Erythroblast (primary cell): ENCODE data around the gene LRMDA.

Source experiments
- DNase-seq, 2 experiments: peaks; one replicate each; lab custom pipeline; 2025; lab: John Stamatoyannopoulos, UW
- GATA1 ChIP-seq: IDR thresholded peaks from 2 replicates; pipeline ENCODE4 v1.6.1; 2011; ENCODE audit warnings: low read depth, mild to moderate bottlenecking, control low read depth, low read length, moderate library complexity
- POLR2A ChIP-seq: IDR thresholded peaks from 2 replicates; pipeline ENCODE4 v1.6.1; 2011; ENCODE audit warnings: mild to moderate bottlenecking, low read length

Gene LRMDA

GRCh38 chr10:75770626-75771081, 339.2 kb downstream of the LRMDA start:
- TF ChIP-seq GATA1: no peak
- no peak for TF ChIP-seq POLR2A

DNA sequence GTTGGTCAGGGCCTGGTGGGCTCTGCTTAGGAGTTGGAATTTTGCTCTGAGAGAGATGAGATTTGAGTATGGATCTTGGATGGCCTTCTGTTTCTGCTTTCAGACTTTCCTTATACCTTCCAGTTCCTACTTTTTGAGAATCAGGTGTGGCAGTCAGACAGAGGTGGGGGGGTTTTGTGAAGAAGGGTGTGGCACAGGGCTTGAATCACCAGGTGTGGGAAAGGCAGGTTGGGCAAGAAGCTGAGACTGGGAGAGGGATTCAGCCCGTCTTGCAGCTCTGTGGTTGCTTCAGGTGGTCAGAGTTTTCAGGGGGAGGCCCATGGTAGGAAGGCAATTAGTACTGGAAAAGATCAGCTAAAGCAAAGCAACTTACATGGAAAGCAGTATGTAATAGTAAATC, 340.2 kb downstream of the LRMDA start:
- TF ChIP-seq GATA1 (no peak), POLR2A (no peak)

More at GRCh38 chr10:75770626-75771081, 339.2 kb downstream of the LRMDA start:
- no peak for DNase-seq

DNA sequence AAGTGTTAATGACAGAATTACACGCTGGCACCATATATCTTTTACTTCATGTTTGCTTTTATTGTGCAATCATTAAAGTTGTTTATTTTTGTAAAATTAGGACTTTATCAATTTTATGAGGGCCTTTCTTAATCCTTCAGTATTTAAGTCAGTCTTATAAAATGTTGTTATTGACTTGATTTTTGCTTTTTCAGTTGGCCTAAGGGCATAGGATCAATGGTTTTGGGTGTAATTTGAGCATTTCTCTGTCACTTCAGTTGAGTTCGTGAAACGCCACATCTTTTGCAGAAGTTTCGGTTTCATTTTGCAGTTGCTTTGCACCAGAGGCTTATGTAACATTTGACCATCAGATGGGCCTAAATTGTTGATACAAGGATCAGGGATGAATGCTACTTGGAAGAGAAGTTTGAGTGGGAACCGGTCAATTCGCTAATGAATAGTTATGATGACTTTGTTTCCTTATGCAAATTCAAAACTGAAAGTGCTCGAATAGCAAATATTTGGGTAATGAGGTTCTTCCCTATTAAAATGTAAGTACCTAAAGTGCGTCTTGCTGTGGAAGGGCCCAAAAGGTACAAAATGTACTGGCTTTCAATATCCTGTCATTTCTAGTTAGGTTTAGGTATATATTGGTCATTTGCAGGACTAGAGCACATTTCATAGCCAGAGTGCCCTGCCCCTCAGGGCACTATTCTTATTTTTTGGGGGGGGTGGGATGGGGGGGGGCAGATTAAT, 340.9 kb downstream of the LRMDA start:
- DNase-seq: peak; percentile 38 to 50

More for the DNA sequence above, 340.2 kb downstream of the LRMDA start:
- no peak for DNase-seq

DNA sequence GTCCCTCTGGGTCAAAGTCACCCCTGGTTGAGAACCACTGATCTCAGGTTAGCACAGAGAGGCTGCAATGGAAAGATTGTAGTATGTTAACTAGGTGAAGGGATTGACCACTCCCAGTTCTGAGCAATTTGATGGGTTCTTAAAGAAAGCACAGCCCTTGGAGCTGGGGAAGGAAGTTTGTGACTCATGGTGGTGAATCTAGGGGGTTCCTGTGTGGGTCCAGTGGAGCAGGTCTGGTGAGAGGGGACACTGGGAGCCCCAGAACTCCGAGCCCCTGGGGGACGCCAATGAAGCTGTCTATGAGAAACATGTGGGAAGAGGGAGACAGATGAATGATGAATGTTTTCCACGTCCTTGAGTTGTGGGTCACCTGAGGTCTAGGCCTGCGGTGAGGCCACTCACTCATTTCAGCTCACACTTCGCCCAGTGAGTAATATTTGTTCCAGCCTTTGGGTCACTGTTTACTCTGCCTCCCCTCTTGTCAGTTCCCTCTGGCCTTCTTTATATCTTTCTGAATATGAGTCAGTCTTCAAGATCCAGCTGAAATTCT, 341.9 kb downstream of the LRMDA start:
- no peak for DNase-seq

More for the DNA sequence above, 340.9 kb downstream of the LRMDA start:
- TF ChIP-seq GATA1 (no peak), POLR2A (no peak)

GRCh38 chr10:75773813-75774782, 342.7 kb downstream of the LRMDA start:
- DNase-seq: no peak
- no peak for TF ChIP-seq POLR2A

More for the DNA sequence above, 341.9 kb downstream of the LRMDA start:
- TF ChIP-seq GATA1 (no peak), POLR2A (no peak)

DNA sequence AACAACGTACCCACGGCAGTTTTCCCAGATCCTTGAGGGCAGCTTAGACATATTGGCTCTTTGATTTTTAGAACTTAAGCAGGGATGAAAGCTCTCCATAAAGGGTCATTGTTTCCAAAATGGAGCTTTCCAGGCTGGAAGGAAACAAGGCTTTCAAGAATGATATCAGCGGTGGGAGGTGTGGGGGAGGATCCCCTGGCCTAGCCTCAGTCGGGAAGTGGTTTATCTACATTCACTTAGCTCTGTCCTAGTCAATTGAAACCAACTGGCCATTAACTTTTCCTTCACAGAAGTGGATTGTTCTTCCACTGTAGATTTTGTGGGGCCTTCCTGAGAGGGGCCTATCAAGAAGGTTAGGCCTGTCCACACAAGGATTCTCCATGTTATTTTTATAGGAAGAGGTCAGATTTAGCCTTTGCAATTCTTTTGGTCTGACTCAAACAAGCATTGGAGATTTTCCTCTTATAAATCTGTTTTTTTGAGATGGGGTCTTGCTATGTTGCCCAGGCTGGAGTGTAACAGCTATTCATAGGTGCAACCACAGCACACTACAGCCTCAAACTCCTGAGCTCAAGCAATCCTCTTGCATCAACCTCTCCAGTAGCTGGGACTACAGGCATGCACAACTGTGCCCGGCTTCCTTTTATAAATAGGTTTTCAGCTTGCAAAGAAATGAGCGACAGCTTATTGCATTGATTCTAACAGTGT, 343.5 kb downstream of the LRMDA start:
- DNase-seq: no peak

DNA sequence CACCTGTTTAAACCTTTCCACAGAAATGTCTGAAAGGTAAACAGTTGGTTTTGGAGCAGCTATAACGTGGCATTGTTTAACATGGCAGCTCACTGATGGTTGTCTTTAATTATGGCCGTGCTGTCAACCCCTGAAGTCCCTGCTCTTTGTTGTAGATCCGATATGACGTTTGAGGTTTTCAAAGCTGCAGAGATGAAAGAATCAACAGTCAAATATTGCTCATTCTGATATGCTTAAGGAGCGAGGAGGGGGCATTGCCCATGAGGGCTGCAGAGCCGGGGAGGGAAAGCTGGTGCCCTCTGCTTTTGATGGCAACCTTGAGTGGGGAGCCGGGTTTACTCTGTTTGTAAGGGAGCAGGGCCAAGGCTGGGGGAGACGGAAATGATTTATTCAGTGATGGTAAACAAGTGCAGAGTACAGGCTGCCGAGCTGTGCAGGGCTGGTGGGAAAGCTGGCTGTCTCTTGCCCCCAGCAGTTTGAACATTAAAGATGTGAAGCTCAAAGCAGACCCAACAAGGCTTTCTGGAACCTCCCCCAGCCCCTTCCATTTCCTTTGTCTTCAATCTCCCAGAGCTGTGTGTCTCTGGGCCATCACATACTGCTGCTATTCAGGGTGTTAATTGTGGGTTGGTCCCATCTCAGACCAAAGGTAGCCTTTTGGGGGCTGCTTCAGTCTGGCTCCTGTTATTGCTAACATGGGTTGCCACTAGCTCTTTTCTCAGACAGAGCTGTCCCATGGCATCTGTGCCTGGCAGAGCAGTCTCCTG, 345.5 kb downstream of the LRMDA start:
- no peak for DNase-seq
- TF ChIP-seq POLR2A (no peak), GATA1 (no peak)

More for the DNA sequence above, 343.5 kb downstream of the LRMDA start:
- TF ChIP-seq GATA1: no peak
- no peak for TF ChIP-seq POLR2A

GRCh38 chr10:75778665-75779064, 347.2 kb downstream of the LRMDA start:
- DNase-seq: no peak
- no peak for TF ChIP-seq GATA1
- no peak for TF ChIP-seq POLR2A

GRCh38 chr10:75779276-75779675, 347.9 kb downstream of the LRMDA start:
- DNase-seq: no peak
- TF ChIP-seq POLR2A: no peak
- TF ChIP-seq GATA1: no peak

- DNase-seq: no peak
- no peak for TF ChIP-seq GATA1
- TF ChIP-seq POLR2A: no peak
Measured at GRCh38 chr10:75782463-75783248, 351.2 kb downstream of the LRMDA start.

GRCh38 chr10:75788394-75789205, 357.2 kb downstream of the LRMDA start:
- TF ChIP-seq POLR2A (no peak), GATA1 (no peak)
- no peak for DNase-seq

- no peak for TF ChIP-seq POLR2A
- TF ChIP-seq GATA1: no peak
- DNase-seq: no peak
Measured at GRCh38 chr10:75793848-75794247, 362.4 kb downstream of the LRMDA start.
